Measurements from ENCODE around the gene BTBD19.
"Not testable (repeated sequence)": the region's sequence is repeated elsewhere in the genome, so short reads cannot be mapped to it uniquely, and the experiment has no call there.

BTBD19 gene

DNA sequence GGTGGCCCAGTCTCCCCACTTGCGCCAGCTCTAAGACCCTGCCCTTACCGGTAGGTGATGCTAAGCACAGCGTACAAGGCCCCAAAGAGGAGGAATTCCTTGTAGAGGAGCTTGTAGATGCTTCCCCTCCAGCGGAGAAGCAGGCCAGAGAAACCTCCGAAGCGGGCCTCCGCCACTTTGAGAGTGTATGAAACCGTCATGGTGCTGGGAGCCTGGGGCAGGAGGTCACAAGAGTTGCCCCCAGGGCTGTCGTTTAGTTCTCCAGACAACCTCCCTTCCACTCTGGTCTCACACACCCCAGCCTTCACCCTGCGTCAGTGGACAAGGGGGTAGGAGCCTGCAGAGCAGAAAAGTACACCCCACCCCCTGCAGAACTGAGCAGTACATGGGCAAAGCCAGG, 20.8 kb upstream of the BTBD19 start:
- DNase-seq (ENCODE audit: low read depth), result no peak

DNA sequence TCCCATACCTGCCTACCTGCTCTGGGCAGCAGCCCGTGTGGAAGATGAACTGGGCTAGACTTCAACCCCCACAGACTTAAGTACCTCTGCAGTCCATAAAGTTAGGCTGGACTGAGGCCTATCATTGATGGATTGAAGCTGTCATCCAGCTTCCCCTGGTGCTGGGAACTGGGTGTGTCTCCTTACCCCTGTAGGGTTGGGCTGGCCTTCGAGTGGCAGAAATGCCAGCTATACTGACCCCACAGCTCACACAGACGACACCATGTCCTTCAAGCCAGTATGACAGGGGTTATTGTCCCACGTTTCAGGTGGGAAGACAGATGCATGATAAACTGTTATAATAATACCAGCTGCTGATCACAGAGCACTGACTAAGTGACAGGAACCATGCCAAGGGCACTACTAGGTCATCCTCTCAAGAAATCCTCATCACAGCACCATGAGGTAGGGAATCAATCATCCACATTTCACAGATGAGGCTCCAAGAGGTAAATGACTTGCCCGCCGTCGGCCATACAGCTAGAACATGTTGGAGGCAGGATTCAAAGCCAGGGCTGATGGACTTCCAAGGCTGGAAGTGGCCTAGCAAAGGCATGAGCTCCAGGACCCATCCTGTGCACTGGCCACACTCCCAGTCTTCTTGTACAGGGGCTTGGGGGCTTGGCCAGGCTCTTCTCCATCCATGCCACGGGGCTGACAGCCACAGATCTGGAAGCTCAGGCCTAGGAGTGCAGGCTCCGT, 20.0 kb upstream of the BTBD19 start, which contains the start of gene BEST4:
TSS of gene BEST4 (minus strand) at position 51 of the 741 bp plus-strand sequence. CDS start 465 bp downstream, outside the sequence.
- DNase-seq (ENCODE audit: low read depth), result no peak

DNA sequence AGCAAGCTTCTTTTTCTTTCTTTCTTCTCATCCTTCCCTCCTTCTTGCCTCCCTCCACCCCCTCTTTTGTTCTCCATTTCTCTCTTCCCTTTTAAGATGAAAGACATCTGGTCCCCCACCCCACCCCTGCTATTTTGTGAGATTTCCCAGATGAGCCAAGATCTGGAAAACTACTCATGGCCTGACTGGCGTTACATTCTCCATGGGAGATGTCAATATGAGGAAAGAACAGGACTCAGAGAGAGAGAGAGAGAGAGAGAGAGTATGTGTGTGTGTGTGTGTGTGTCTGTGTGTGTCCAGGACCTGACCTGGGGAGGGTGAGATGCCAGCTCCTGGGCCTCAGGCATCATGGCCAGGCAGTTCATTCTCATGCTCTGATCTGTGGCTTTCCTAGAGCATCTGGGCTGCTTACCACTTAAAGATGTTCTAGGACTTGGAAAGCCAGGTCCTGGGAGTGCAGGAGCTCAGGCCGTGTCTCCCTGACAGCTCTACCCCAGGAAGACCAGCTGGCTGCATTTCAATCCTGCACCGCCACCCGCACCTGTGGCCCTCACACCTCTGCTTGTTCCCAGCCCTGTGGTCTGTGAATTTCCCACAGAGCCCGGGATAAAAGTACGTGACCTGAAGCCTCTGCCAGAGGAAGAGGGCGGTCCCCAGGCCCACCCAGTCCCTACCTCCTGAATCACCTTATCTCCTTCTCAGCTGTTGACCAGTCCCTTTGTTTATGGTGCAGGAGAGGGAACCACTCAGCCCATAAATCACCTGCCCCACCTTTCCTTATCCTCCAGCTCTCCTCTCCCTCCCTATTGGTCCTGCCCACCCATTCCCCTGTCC, 17.1 kb upstream of the BTBD19 start:
- no peak for DNase-seq (ENCODE audit: low read depth)

DNA sequence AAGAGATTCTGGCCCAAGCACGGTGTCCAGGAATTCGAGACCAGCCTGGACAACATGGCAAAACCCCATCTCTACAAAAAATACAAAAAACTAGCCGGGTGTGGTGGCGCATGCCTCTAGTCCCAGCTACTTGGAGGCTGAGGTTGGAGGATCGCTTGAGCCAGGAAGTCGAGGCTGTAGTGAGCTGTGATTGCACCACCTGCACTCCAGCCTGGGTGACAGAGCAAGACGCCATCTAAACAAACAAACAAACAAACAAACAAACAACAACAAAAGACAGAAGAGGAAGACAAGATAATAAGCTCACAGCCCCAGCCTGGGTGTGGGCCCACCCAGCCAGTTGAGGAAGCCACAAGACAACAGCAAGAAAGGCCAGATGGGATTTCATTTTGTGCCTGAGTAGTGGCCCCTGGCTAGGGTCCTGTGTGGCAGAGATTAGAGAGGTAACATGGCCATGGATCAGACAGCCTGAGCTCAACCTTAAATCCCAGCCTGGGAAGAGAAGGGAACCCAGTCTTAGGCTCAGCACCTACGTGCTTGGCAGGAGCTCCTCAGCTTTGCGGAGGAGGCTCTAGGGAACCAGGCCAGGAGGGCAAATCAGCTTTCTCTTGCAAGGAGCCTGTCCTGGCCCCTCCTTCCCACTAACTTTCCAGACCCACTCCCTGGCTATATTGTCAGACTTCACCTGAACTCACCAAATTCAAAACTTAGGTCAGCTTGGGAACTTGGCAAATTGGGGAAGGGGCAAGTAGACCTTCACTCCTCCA, 15.4 kb upstream of the BTBD19 start:
- no peak for DNase-seq (ENCODE audit: low read depth)

DNA sequence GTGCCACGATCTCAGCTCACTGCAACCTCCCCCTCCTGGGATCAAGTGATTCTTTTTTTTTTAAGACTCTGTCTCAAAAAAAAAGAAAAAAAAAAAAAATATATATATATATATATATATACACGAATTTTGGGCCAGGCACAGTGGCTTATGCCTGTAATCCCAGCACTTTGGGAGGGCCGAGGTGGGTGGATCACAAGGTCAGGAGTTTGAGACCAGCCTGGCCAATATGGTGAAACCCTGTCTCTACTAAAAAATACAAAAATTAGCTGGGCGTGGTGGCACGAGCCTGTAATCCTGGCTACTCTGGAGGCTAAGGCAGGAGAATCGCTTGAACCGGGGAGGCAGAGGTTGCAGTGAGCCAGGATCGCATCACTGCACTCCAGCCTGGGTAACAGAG, 10.4 kb upstream of the BTBD19 start:
- not testable (repeated sequence) for DNase-seq (ENCODE audit: low read depth)

DNA sequence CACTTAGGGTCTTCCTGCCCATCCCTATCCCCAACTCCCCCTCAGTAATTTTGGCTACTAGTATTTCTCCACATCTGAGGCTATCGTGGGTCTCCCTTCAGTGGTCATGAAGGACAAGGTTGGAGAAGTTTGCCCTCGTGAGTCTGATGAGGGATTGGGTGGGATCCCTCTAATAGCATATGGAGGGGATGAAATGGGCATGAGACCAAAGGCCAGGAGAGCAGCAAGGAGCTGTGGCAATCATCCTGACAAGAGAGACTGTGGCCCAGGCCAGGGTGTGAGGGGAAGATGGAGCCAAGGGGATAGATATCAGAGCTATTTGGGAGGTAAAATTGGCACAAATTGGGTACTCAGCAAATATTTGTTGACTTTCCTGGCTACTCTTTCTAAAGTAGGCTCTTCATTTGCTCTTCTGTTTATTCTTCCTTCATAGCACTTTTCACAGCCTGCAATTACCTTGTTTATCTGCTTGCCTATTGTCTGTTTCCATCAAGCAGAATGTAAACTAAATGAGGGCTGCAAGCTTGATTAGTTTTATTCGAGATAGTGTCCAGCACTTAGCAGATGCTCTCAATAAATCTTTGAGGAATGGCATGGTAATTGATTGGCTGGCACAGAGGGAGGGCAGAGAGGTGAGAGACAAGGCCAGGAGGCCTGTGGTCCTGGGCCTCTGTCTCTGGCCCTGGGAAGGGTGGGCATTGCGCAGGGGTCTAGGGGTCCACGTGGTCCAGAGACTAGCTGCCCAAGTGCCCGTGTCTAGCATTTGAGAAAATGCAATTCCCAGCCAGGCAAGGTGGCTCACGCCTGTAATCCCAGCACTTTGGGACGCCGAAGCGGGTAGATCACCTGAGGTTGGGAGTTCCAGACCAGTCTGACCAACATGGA, 9.6 kb upstream of the BTBD19 start:
- DNase-seq (ENCODE audit: low read depth), result no peak

DNA sequence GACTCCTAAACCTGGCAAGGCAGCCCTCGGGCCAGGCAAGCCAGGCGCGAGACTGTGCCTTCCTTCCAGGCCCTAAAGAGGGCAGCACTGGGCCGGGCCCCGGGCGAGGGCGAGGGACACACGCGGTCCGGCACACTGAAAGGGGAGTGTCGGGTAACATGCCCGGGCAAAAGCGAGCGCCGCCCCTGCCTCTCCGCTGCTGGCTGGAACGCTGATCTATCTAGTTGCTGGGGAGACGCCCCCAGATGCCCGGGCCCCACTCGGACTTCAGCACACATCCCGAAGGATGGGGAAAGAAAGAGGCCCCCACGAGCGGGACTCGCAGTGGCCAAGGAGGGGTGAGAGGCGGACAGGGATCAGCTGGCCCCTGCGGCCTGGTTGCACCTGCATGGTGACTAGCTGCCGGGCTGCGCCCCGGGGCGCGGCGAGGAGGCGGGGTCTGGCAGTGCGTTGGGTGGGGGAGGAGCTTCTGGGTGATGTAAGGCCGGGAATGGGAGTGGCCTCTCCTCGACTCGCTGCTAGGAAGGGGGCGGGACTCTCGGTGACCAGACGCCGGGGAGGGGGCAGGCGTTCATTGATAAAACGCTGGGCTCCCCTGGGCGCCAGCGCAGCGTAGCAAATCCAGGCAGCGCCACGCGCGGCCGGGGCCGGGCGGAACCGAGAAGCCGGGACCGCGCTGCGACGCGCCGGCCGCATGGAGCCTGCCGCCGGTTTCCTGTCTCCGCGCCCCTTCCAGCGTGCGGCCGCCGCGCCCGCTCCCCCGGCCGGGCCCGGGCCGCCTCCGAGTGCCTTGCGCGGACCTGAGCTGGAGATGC, 8.3 kb upstream of the BTBD19 start, which contains the start of gene PLK3:
TSS of gene PLK3 (plus strand) at position 608 of the 815 bp plus-strand sequence. CDS start at position 695, 87 bp downstream.
- peak; percentile 98 for DNase-seq (ENCODE audit: low read depth)

DNA sequence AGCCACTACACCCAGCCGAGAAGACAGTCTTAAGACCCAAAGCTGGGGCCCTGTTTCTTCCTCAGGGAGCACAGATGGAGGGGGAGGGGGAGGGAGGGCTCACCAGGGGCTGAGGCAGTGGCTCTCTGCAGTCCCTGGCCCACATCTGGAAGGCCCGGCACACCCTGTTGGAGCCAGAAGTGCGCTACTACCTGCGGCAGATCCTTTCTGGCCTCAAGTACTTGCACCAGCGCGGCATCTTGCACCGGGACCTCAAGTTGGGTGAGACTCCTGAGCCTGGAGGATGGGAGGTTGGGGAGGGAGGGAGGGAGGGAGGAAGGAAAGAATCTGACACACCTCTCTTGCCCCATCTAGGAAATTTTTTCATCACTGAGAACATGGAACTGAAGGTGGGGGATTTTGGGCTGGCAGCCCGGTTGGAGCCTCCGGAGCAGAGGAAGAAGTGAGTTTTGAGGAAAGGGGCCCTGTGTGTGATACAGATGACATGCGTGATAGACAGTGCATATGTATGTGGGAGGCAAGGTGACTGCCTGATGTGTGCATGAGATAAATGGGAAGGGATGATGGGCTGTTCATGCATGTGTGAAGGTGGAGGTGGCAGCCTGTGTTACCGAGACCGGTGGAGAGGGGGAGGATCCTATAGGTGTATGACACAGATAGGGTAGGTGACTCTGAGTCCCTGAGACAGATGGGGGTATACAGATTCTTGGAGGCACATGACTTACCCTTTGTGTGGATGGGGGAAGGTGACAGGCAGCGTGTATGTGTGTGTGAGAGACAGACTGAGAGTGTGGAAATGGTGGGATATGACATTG, 6.6 kb upstream of the BTBD19 start:
- peak; percentile 30 for DNase-seq (ENCODE audit: low read depth)

DNA sequence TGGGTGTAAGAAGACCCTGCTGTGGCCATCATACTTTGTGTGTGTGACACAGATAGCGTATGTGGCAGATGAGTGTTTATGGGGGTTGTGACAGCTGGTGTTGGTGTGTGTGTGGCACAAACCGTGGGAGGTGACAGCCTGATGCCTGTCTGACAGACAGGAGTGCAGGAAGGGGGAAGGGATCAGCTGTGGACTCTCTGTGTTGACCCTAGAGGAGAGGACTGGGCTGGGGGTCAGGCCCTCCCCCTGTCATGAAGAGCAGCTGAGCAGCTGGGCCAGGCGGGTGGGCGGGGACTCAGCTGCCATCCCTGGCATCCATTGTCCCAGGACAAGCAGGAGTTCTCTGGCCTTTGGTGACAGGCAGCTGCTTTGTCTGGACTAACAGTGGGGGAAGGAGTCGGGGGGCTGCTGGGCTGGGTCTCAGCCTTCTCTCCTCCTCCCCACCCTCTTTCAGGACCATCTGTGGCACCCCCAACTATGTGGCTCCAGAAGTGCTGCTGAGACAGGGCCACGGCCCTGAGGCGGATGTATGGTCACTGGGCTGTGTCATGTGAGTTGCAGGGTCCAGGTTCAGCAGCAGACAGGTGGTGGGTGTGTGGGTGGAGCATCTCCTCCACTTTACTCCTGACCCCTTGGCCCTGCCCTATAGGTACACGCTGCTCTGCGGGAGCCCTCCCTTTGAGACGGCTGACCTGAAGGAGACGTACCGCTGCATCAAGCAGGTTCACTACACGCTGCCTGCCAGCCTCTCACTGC, 5.8 kb upstream of the BTBD19 start:
- no peak for DNase-seq (ENCODE audit: low read depth)

DNA sequence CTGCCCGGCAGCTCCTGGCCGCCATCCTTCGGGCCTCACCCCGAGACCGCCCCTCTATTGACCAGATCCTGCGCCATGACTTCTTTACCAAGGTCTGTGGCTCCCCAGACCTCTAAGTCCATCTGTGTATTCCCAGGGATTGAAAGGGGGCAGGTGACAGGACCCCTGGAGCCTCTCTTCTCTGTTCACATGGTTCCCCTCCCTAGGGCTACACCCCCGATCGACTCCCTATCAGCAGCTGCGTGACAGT, 5.3 kb upstream of the BTBD19 start:
- DNase-seq (ENCODE audit: low read depth), result no peak

DNA sequence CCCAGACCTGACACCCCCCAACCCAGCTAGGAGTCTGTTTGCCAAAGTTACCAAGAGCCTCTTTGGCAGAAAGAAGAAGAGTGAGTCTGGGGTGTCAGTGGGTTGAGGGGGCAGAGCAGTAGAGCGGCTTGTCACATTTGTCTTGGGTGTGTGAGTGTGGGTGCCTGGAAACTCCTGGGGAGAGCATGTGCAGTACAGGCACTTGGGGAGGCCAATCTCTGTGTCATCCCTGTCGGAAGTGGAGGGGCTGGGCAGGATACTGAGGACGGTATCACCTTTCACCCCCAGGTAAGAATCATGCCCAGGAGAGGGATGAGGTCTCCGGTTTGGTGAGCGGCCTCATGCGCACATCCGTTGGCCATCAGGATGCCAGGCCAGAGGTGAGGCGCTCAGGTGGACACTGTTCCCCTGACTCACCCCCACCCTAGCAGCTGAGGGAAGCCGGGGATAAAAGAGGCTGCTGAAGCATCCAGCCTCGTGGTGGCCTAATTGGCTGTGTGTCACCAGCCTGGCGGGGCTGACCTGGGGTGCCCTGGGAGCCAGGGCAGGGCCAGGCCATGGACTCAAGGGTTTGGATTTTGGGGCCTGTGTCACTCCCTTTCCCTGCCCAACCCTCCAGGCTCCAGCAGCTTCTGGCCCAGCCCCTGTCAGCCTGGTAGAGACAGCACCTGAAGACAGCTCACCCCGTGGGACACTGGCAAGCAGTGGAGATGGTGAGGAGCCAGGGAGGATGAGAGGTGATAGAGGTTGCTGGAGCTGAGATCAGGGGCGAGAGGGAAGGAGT, 4.8 kb upstream of the BTBD19 start:
- no peak for DNase-seq (ENCODE audit: low read depth)

DNA sequence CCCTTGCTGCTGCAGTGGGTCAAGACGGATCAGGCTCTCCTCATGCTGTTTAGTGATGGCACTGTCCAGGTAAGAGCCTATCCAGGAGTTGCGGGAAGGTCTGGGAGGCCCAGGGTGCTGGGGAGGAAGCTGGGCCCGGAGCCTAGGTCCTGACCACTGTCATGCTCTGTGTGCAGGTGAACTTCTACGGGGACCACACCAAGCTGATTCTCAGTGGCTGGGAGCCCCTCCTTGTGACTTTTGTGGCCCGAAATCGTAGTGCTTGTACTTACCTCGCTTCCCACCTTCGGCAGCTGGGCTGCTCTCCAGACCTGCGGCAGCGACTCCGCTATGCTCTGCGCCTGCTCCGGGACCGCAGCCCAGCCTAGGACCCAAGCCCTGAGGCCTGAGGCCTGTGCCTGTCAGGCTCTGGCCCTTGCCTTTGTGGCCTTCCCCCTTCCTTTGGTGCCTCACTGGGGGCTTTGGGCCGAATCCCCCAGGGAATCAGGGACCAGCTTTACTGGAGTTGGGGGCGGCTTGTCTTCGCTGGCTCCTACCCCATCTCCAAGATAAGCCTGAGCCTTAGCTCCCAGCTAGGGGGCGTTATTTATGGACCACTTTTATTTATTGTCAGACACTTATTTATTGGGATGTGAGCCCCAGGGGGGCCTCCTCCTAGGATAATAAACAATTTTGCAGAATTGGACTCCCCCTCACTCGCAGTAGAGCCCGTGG, 2.9 kb upstream of the BTBD19 start:
- DNase-seq (ENCODE audit: low read depth), result no peak

DNA sequence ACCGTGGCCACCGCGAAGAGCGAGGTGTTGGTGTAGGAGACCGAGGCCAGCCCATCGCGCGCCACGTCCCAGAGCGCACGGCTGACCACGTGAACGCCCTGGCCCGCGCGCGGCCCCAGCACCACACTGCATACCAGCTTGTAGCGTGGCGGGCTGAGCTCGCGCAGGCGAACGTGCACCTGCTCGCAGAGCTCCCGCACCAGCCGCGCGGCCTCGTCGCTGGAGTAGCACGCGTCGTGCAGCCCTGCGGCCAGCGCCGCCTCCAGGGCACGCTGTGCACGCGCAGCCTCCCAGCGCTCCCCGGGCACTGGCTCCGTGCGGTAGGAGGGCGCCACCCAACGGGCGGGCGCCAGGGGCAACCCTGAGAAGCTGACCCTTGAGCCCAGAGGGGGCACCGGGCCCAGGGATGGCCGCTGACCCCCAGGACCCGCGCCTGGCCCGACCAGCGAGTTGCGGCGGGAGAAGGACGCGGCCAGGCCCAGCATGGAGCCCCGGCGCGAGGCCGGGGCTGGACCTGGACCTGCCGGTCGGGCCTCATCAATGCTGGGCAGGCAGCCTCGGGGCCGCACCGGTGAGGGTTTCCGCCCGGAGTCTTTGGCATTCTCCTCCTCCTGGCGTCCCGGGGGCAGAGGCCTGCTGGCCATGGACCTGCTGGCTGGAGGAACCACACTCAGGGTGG, 2.2 kb upstream of the BTBD19 start:
- no peak for DNase-seq (ENCODE audit: low read depth)

DNA sequence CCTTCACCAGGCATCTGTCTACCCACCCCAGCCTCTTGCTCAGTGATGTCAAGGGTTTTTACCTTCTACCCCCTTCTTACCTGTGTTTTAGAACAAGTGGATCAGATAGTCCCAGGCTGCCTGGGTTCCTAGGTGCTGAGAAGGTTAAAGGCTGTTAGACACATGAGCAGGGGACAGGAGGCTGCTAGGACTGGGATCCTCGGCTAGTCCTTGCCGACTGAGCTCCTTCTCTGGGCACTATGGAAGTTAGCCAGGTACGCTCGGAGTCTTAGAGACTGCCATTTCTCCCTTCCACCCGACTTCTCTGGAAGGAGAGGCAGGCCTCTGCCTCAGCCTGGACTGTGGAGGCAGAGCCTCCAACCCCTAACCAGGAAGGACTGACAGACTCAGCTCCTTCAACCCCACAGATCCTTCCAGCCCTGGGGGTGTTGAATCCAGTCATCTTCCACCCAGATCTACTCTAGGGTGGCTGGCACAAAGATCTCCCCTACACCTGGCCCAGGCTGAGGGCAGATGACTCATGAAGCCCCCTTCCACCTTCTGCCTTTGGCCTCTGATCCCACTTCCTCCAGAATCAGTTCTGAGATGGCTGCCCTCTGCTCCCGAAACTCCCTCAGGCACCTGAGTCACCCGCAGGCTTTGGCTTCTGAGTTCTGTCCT, 1.5 kb upstream of the BTBD19 start, which contains the start of gene DYNLT4:
TSS of gene DYNLT4 (minus strand) at position 648 of the 660 bp plus-strand sequence. CDS start 683 bp downstream, outside the sequence.
- no peak for DNase-seq (ENCODE audit: low read depth)

DNA sequence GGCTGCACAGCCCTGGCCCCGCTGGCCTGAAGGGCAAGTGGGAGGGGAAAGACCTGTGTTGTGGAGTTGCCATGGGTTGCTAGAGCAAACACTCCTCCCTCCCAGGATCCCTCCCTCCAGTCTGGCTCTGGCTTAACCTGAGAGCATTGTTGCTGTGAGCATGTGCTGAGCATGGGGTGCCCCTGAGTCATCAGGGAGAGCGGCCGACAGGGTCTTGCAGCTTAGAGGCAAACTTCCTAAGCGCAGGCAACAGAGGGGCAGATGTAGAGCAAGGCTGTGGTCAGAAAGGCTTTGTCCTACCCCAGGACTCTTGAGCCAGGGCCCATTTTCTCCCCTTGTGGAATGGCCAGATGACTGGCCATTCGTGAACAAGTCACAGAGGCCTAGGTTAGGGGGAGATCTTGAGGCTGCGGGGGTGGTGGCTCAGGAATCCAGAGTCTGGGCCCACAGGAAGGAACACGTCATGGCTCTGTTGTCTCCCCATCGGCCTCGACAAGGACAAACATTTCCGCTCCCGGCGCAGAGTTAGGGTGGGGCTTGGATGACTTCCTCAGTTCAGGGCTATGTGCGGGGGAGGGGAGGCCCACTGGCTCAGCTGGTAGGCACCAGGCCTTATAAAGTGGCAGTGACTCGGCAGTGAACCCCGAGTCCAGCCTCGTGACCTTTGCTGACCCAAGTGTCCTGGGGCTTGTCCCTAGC, 810 bp upstream of the BTBD19 start:
- DNase-seq (ENCODE audit: low read depth), result peak; percentile 100

Data from EH (cell line).